Stomach (tissue), 9 donors: ENCODE data around the gene ANKRD6. TPM values are rescaled to one million over a fixed set of nuclear protein-coding genes. Genes with fewer than 3 reads are reported as not detected.
A peak's percentile ranks its signal among the peaks of the same experiment; 100 is the strongest.

Experiments used
- DNase-seq, 2 donors: peaks; one replicate each; pipeline versions ENCODE4 v3.0.0 to v3.0.0-alpha.2; 2013 to 2019
- H3K27ac ChIP-seq, 5 donors: fragments of 200-600 bp in 4 of 5; sonication (generic) in 4 of 5; one replicate each; pipeline ENCODE4 v1.5.1; 2013 to 2019; ENCODE audit warnings: mild to moderate bottlenecking in 1 of 5, moderate library complexity in 1 of 5
- H3K27me3 ChIP-seq, 3 donors: fragments of 200-600 bp; sonication (generic); one replicate each; pipeline ENCODE4 v1.5.1; 2017 to 2019; ENCODE audit warnings: mixed run types in 1 of 3
- H3K36me3 ChIP-seq, 4 donors: fragments of 200-600 bp; sonication (generic); 1 replicate in 3 of 4; 2 replicates in 1 of 4; pipeline ENCODE4 v1.5.1; 2016 to 2019
- H3K4me1 ChIP-seq, 4 donors: fragments of 200-600 bp; sonication (generic); one replicate each; pipeline ENCODE4 v1.5.1; 2016 to 2019
- H3K4me3 ChIP-seq, 4 donors: fragments of 200-600 bp; sonication (generic) in 3 of 4; one replicate each; pipeline ENCODE4 v1.5.1; 2016 to 2019; ENCODE audit warnings: mild to moderate bottlenecking in 1 of 4
- H3K9me3 ChIP-seq, 4 donors: fragments of 200-600 bp; sonication (generic); one replicate each; pipeline ENCODE4 v1.5.1; 2016 to 2019
- EP300 ChIP-seq: sonication (generic); formaldehyde crosslinking; IDR thresholded peaks from one replicate; pipeline ENCODE4 v1.6.1; 2017; ENCODE audit warnings: antibody characterized with exemption
- POLR2A ChIP-seq, 4 donors: fragments of 450-650 bp; IDR thresholded peaks; one replicate each; pipeline ENCODE4 v1.6.1; 2016; ENCODE audit warnings: antibody characterized with exemption in 4 of 4, control low read depth in 2 of 4, mild to moderate bottlenecking in 1 of 4, moderate library complexity in 1 of 4
- POLR2AphosphoS5 ChIP-seq, 3 donors: sonication (generic); formaldehyde crosslinking; IDR thresholded peaks; one replicate each; pipeline ENCODE4 v1.6.1; 2016; ENCODE audit warnings: antibody characterized with exemption in 3 of 3
- WGBS, 5 donors: extraction: QIAGEN DNeasy Blood & Tissue Kit in 3 of 5; methylation state at CpG; one replicate each; pipeline versions ENCODE4 v1.1.5 to v1.1.7; 2013 to 2018; 5-methylcytosine and 5-hydroxymethylcytosine counted together
- intact Hi-C: fragments of 100-400 bp; cut with DNase I; formaldehyde crosslinking; loops from one replicate; pipeline ENCODE4 v1.15.1; 2023; ENCODE audit warnings: low total_unique reads
- polyA plus RNA-seq, 3 donors: library from polyadenylated mRNA; stranded (reverse); fragments of 200-250 nt; gene quantifications; one replicate each; pipeline ENCODE4 v1.2.3, GENCODE V29; 2013
- total RNA-seq, 5 donors: library from RNA; depleted of rRNA; stranded (reverse); fragments of >200 nt; gene quantifications; one replicate each; pipeline versions ENCODE4 v1.1.0 to v1.2.3, GENCODE V29; 2014 to 2016
- TF ChIP-seq, protein P1 (sequence below), 7 experiments: fragments of 450-650 bp in 4 of 7; fragments of 200-600 bp in 3 of 7; sonication (generic) in 3 of 7; IDR thresholded peaks; one replicate each; pipeline ENCODE4 v1.5.1; 2016 to 2019; ENCODE audit warnings: antibody characterized with exemption in 7 of 7, control low read depth in 2 of 7, mild to moderate bottlenecking in 1 of 7
- donor health status: healthy with polysubstance abuse.
- donor health status: Bipolar disorder and iron deficiency.
- donor health status: healthy.

The ANKRD6 gene
- total and polyA plus RNA-seq, 8 donors: 2.1 to 145 (median 6.1) TPM

DNA sequence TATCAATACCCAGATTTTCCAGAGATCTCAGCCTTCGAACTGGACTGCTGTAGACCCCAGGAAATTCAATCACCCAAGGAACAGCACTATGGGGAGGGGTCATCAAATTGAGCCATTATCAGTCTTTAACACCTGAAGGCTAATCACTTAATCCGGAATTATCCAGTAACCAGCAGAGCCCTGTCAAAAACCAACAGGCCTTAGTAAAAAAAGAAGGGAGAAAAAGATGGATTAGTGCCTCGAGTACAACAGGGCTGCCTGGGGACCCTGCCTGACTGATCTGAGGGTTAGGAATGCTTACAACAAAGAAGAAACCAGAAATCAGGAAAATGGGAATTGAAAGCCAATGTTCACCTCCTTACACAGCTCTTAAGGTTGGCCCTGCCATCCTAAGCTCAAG is 28.4 kb upstream of the ANKRD6 start:
- intact Hi-C loops: no loop called here
- Histone ChIP-seq H3K27me3 (no peaks in the 10 kb centered on the region), H3K4me1 (no peaks in the 10 kb centered on the region), H3K9me3 (no peaks in the 10 kb centered on the region), H3K27ac (no peak overlapping the region), H3K36me3 (no peaks in the 10 kb centered on the region), H3K4me3 (no peak overlapping the region)
- 52 to 69% (median 64%) methylated on average over 3 of the region's 3 CpGs for WGBS, 5 donors
- no peak for DNase-seq
- TF ChIP-seq EP300 (no peak), POLR2AphosphoS5 (IDR thresholded peaks at IDR 0.05) (no peak), POLR2A (IDR thresholded peaks at IDR 0.05) (no peak)
- TF ChIP-seq, protein P1, sequence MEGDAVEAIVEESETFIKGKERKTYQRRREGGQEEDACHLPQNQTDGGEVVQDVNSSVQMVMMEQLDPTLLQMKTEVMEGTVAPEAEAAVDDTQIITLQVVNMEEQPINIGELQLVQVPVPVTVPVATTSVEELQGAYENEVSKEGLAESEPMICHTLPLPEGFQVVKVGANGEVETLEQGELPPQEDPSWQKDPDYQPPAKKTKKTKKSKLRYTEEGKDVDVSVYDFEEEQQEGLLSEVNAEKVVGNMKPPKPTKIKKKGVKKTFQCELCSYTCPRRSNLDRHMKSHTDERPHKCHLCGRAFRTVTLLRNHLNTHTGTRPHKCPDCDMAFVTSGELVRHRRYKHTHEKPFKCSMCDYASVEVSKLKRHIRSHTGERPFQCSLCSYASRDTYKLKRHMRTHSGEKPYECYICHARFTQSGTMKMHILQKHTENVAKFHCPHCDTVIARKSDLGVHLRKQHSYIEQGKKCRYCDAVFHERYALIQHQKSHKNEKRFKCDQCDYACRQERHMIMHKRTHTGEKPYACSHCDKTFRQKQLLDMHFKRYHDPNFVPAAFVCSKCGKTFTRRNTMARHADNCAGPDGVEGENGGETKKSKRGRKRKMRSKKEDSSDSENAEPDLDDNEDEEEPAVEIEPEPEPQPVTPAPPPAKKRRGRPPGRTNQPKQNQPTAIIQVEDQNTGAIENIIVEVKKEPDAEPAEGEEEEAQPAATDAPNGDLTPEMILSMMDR (IDR thresholded peaks at IDR 0.05): no peak

DNA sequence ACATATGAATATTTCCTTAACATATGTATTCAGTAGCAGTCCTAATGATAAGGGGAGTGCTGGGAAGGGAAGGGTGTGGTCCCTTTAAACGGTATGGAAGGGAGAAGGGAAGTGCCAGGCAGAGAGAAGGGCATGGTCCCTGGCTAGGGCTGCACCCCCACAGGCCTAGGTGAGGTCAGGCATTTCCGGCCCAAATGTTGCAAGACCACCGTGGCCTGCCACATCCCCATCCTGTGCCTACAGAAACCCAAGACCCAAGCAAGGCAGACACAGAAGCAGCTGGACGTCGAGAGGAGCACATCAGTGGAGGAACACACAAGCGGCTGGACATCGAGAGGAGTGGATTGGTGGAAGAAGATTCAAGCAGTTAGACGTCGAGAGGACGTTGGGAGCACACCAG is 26.8 kb upstream of the ANKRD6 start:
- 53 to 63% (median 58%) methylated on average over 10 of the region's 10 CpGs for WGBS, 5 donors
- TF ChIP-seq, protein P1 (IDR thresholded peaks at IDR 0.05): no peak
- TF ChIP-seq EP300: no peak
- TF ChIP-seq POLR2AphosphoS5 (IDR thresholded peaks at IDR 0.05): no peak
- no peak for TF ChIP-seq POLR2A (IDR thresholded peaks at IDR 0.05)
- no peak overlapping the region for H3K4me3 ChIP-seq
- intact Hi-C loops: no loop called here
- H3K27me3 ChIP-seq: peaks cover 0 to 3% (median 0%) of the 10 kb centered on the region in 3 donors
- H3K27ac ChIP-seq: no peak overlapping the region
- H3K4me1 ChIP-seq: peaks cover 0 to 9% (median 4%) of the 10 kb centered on the region in 4 donors
- no peaks in the 10 kb centered on the region for H3K9me3 ChIP-seq
- DNase-seq: no peak
- H3K36me3 ChIP-seq: no peaks in the 10 kb centered on the region

DNA sequence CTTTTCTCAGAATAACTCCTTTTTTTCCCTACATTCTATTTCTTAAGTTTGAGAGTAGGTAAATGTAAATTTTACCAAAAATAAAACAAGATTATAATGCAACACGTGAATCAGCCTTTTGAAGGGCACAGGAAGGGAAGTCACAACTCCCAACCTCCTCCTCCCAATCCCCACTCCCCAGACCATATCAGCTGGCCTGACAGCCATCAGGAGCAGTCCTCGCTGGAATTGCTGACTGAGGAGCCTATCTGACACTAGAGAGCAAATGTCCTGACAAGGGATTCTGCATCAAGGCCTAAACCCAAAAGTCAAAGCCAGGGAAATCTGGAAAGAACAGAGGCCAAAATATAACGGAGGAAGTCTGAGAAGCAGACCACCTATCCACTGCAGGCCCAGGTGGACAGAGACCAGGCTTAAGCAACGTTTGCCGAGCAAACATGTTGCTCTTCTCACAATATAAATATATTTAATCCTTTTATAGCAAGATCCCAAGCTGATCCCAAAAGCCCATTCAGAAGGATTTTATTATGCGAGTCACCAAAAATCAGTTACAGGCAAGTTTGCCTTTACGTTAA is 23.4 kb upstream of the ANKRD6 start:
- Histone ChIP-seq H3K4me1 (peaks cover 0 to 26% (median 21%) of the 10 kb centered on the region in 4 donors), H3K27ac (no peak overlapping the region), H3K9me3 (no peaks in the 10 kb centered on the region), H3K27me3 (peaks cover 0 to 19% (median 4%) of the 10 kb centered on the region in 3 donors), H3K4me3 (no peak overlapping the region), H3K36me3 (no peaks in the 10 kb centered on the region)
- TF ChIP-seq EP300 (no peak), POLR2AphosphoS5 (IDR thresholded peaks at IDR 0.05) (no peak), POLR2A (IDR thresholded peaks at IDR 0.05) (no peak)
- TF ChIP-seq, protein P1 (IDR thresholded peaks at IDR 0.05): no peak
- no peak for DNase-seq
- intact Hi-C loops: no loop called here
- WGBS, 5 donors: 80 to 86% (median 84%) methylated on average over 7 of the region's 7 CpGs

DNA sequence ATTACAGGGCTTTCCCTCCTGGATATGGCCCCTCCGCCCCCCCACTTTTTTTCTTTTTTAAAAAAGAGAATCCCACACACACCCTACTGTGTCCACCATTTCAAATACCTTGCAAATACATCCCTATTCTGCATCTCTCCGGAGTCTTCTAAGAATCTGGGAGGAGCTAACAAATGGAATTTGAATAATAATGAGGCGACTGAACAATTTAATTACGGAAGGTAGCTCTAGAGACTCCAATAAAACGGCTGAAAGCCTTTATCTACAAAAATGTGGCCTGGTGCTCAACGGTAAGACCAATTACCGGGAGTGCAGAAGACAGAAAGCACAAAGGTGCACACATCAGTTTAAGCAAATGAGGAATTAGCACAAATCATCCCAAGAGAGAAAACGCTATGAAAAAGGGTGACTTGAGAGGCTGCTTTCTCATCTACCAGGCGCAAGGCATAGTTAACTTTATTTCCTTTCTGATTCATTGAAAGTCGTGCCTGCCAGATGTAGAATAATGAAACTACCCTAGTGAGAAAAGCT is 22.7 kb upstream of the ANKRD6 start:
- H3K9me3 ChIP-seq: no peaks in the 10 kb centered on the region
- H3K27me3 ChIP-seq: peaks cover 0 to 19% (median 4%) of the 10 kb centered on the region in 3 donors
- intact Hi-C loops: no loop called here
- no peak for DNase-seq
- H3K4me1 ChIP-seq: peaks cover 0 to 26% (median 21%) of the 10 kb centered on the region in 4 donors
- no peaks in the 10 kb centered on the region for H3K36me3 ChIP-seq
- no peak overlapping the region for H3K27ac ChIP-seq
- TF ChIP-seq POLR2AphosphoS5 (IDR thresholded peaks at IDR 0.05) (no peak), POLR2A (IDR thresholded peaks at IDR 0.05) (no peak), EP300 (no peak)
- TF ChIP-seq, protein P1 (IDR thresholded peaks at IDR 0.05): no peak
- peak overlapping the region in 2 of 4 donors; percentile 66 to 91 for H3K4me3 ChIP-seq
- WGBS, 5 donors: 61 to 70% (median 63%) methylated on average over 10 of the region's 10 CpGs
